ENCODE results near the gene CNTNAP2. TPM values are rescaled to one million over a fixed set of nuclear protein-coding genes. Genes with fewer than 3 reads are reported as not detected.

CNTNAP2 gene
- total and polyA plus RNA-seq, 7 donors: 0.60 to 2.4 (median 1.7) TPM

GRCh38 chr7:146956321-146956720, 839.7 kb downstream of the CNTNAP2 start:
- no peak overlapping the region for H3K4me3 ChIP-seq
- DNase-seq: no peak
- intact Hi-C loops (cut with DNase I): no loop called here
- no peaks in the 10 kb centered on the region for H3K9me3 ChIP-seq
- TF ChIP-seq CTCF (IDR thresholded peaks at IDR 0.05): no peak
- TF ChIP-seq POLR2A (IDR thresholded peaks at IDR 0.05): no peak
- no peak for TF ChIP-seq POLR2AphosphoS5 (IDR thresholded peaks at IDR 0.05)
- no peak for TF ChIP-seq EP300 (IDR thresholded peaks at IDR 0.05)
- no peaks in the 10 kb centered on the region for H3K4me1 ChIP-seq
- H3K36me3 ChIP-seq: no peaks in the 10 kb centered on the region
- no peak overlapping the region for H3K27ac ChIP-seq
- no peaks in the 10 kb centered on the region for H3K27me3 ChIP-seq

- Histone ChIP-seq H3K4me1 (no peaks in the 10 kb centered on the region), H3K4me3 (no peak overlapping the region), H3K27me3 (no peaks in the 10 kb centered on the region), H3K36me3 (no peaks in the 10 kb centered on the region), H3K9me3 (no peaks in the 10 kb centered on the region), H3K27ac (no peak overlapping the region)
- DNase-seq: no peak
- WGBS, 2 donors: 79 to 88% methylated on average over 3 of the region's 3 CpGs
- intact Hi-C loops (cut with DNase I): no loop called here
- TF ChIP-seq CTCF (IDR thresholded peaks at IDR 0.05) (no peak), EP300 (IDR thresholded peaks at IDR 0.05) (no peak), POLR2A (IDR thresholded peaks at IDR 0.05) (no peak), POLR2AphosphoS5 (IDR thresholded peaks at IDR 0.05) (no peak)
Measured at GRCh38 chr7:146956853-146957252, 840.3 kb downstream of the CNTNAP2 start.

- 72 to 80% methylated on average over 5 of the region's 5 CpGs for WGBS, 2 donors
- H3K9me3 ChIP-seq: no peaks in the 10 kb centered on the region
- H3K27me3 ChIP-seq: no peaks in the 10 kb centered on the region
- no peak for TF ChIP-seq EP300 (IDR thresholded peaks at IDR 0.05)
- no peak for TF ChIP-seq CTCF (IDR thresholded peaks at IDR 0.05)
- no peak for TF ChIP-seq POLR2AphosphoS5 (IDR thresholded peaks at IDR 0.05)
- TF ChIP-seq POLR2A (IDR thresholded peaks at IDR 0.05): no peak
- DNase-seq: no peak
- no peaks in the 10 kb centered on the region for H3K4me1 ChIP-seq
- no peak overlapping the region for H3K27ac ChIP-seq
- H3K36me3 ChIP-seq: no peaks in the 10 kb centered on the region
- intact Hi-C loops (cut with DNase I): no loop called here
- H3K4me3 ChIP-seq: no peak overlapping the region
Measured at GRCh38 chr7:146960773-146961391, 844.3 kb downstream of the CNTNAP2 start.

- no peak for DNase-seq
- H3K36me3 ChIP-seq: no peaks in the 10 kb centered on the region
- H3K27me3 ChIP-seq: no peaks in the 10 kb centered on the region
- intact Hi-C loops (cut with DNase I): no loop called here
- TF ChIP-seq EP300 (IDR thresholded peaks at IDR 0.05): no peak
- TF ChIP-seq POLR2AphosphoS5 (IDR thresholded peaks at IDR 0.05): no peak
- TF ChIP-seq POLR2A (IDR thresholded peaks at IDR 0.05): no peak
- TF ChIP-seq CTCF (IDR thresholded peaks at IDR 0.05): no peak
- no peak overlapping the region for H3K4me3 ChIP-seq
- H3K9me3 ChIP-seq: no peaks in the 10 kb centered on the region
- no peaks in the 10 kb centered on the region for H3K4me1 ChIP-seq
- WGBS, 2 donors: 82 to 83% methylated on average over 4 of the region's 4 CpGs
- no peak overlapping the region for H3K27ac ChIP-seq
Measured at GRCh38 chr7:146961617-146962016, 845.0 kb downstream of the CNTNAP2 start.

GRCh38 chr7:146966274-146966673, 849.7 kb downstream of the CNTNAP2 start:
- intact Hi-C loops (cut with DNase I): no loop called here
- no peak for TF ChIP-seq POLR2A (IDR thresholded peaks at IDR 0.05)
- Histone ChIP-seq H3K4me3 (no peak overlapping the region), H3K9me3 (no peaks in the 10 kb centered on the region), H3K27ac (no peak overlapping the region), H3K4me1 (no peaks in the 10 kb centered on the region), H3K36me3 (no peaks in the 10 kb centered on the region), H3K27me3 (no peaks in the 10 kb centered on the region)
- 90 to 94% methylated on average over 3 of the region's 3 CpGs for WGBS, 2 donors
- no peak for DNase-seq
